HEK293 (cell line): ENCODE results near the gene CENPH.

Experiments used
- ATF2 ChIP-seq: fragments of 450-650 bp; formaldehyde crosslinking; IDR thresholded peaks from 2 replicates; pipeline ENCODE4 v1.5.1; 2016; ENCODE audit warnings: missing biosample characterization, missing genetic modification characterization, low read depth
- BCL6B ChIP-seq: fragments of 450-650 bp; formaldehyde crosslinking; IDR thresholded peaks from 2 replicates; pipeline ENCODE4 v1.5.1; 2017; ENCODE audit warnings: missing biosample characterization, missing genetic modification characterization
- GLI4 ChIP-seq: fragments of 450-650 bp; formaldehyde crosslinking; IDR thresholded peaks from 2 replicates; pipeline ENCODE4 v1.5.1; 2016; ENCODE audit warnings: missing biosample characterization, missing genetic modification characterization
- IKZF3 ChIP-seq: fragments of 450-650 bp; IDR thresholded peaks from 2 replicates; pipeline ENCODE4 v1.5.0; 2018; ENCODE audit warnings: missing biosample characterization, mild to moderate bottlenecking, missing genetic modification characterization, moderate library complexity
- INSM2 ChIP-seq: fragments of 450-650 bp; formaldehyde crosslinking; IDR thresholded peaks from 2 replicates; pipeline ENCODE4 v1.5.1; 2016; ENCODE audit warnings: missing biosample characterization, missing genetic modification characterization
- MEIS1 ChIP-seq: sonication (generic); formaldehyde crosslinking; IDR thresholded peaks from 2 replicates; pipeline ENCODE4 v1.8.1; 2022; ENCODE audit warnings: missing genetic modification reagents, mild to moderate bottlenecking, borderline replicate concordance
- SCRT1 ChIP-seq: fragments of 450-650 bp; formaldehyde crosslinking; IDR thresholded peaks from 2 replicates; pipeline ENCODE4 v1.5.1; 2016; ENCODE audit warnings: missing biosample characterization, missing genetic modification characterization, borderline replicate concordance
- SETDB1 ChIP-seq: IDR thresholded peaks from one replicate; pipeline ENCODE4 v1.6.1; 2017; ENCODE audit warnings: mild to moderate bottlenecking, low read length, moderate library complexity, mixed read lengths; ENCODE audit not compliant: insufficient read length
- ZBTB44 ChIP-seq: fragments of 450-650 bp; IDR thresholded peaks from 2 replicates; pipeline ENCODE4 v1.5.1; 2018; ENCODE audit warnings: missing biosample characterization, mild to moderate bottlenecking, missing genetic modification characterization
- ZEB2 ChIP-seq: fragments of 450-650 bp; formaldehyde crosslinking; IDR thresholded peaks from 2 replicates; pipeline ENCODE4 v1.5.1; 2016; ENCODE audit warnings: missing biosample characterization, missing genetic modification characterization
- ZFP41 ChIP-seq: fragments of 450-650 bp; formaldehyde crosslinking; IDR thresholded peaks from 2 replicates; pipeline ENCODE4 v1.5.1; 2016; ENCODE audit warnings: missing biosample characterization, missing genetic modification characterization, borderline replicate concordance
- ZFP69B ChIP-seq: fragments of 450-650 bp; formaldehyde crosslinking; IDR thresholded peaks from 2 replicates; pipeline ENCODE4 v1.5.1; 2016; ENCODE audit warnings: missing biosample characterization, missing genetic modification characterization
- ZNF121 ChIP-seq: fragments of 450-650 bp; formaldehyde crosslinking; IDR thresholded peaks from 2 replicates; pipeline ENCODE4 v1.5.1; 2016; ENCODE audit warnings: missing biosample characterization, missing genetic modification characterization
- ZNF366 ChIP-seq: fragments of 450-650 bp; formaldehyde crosslinking; conservative IDR thresholded peaks from 2 replicates; pipeline ENCODE4 v1.5.1; 2016; ENCODE audit warnings: missing biosample characterization, missing genetic modification characterization
- ZNF391 ChIP-seq: fragments of 450-650 bp; formaldehyde crosslinking; IDR thresholded peaks from 2 replicates; pipeline ENCODE4 v1.5.1; 2016; ENCODE audit warnings: low read depth, missing biosample characterization, missing genetic modification characterization, borderline replicate concordance
- ZNF473 ChIP-seq: fragments of 450-650 bp; formaldehyde crosslinking; IDR thresholded peaks from 2 replicates; pipeline ENCODE4 v1.5.1; 2017; ENCODE audit warnings: missing biosample characterization, missing genetic modification characterization
- ZNF514 ChIP-seq: fragments of 450-650 bp; formaldehyde crosslinking; IDR thresholded peaks from 2 replicates; pipeline ENCODE4 v1.5.1; 2016; ENCODE audit warnings: missing biosample characterization, missing genetic modification characterization
- ZNF544 ChIP-seq: fragments of 450-650 bp; formaldehyde crosslinking; IDR thresholded peaks from 2 replicates; pipeline ENCODE4 v1.5.0; 2017; ENCODE audit warnings: missing biosample characterization, missing genetic modification characterization
- ZNF558 ChIP-seq: fragments of 450-650 bp; formaldehyde crosslinking; IDR thresholded peaks from 2 replicates; pipeline ENCODE4 v1.5.1; 2016; ENCODE audit warnings: missing biosample characterization, missing genetic modification characterization
- ZNF791 ChIP-seq: fragments of 450-650 bp; formaldehyde crosslinking; IDR thresholded peaks from 2 replicates; pipeline ENCODE4 v1.5.1; 2016; ENCODE audit warnings: missing biosample characterization, missing genetic modification characterization
- ZNF792 ChIP-seq: fragments of 450-650 bp; formaldehyde crosslinking; IDR thresholded peaks from 2 replicates; pipeline ENCODE4 v1.5.1; 2016; ENCODE audit warnings: missing biosample characterization, missing genetic modification characterization
- ZXDB ChIP-seq: fragments of 450-650 bp; formaldehyde crosslinking; IDR thresholded peaks from 2 replicates; pipeline ENCODE4 v1.5.1; 2016; ENCODE audit warnings: missing biosample characterization, missing genetic modification characterization
- TF ChIP-seq, protein P1 (sequence below): fragments of 450-650 bp; formaldehyde crosslinking; IDR thresholded peaks from 2 replicates; pipeline ENCODE4 v1.5.1; 2016; ENCODE audit warnings: missing biosample characterization, missing genetic modification characterization
- TF ChIP-seq, protein P2 (sequence below): fragments of 450-650 bp; formaldehyde crosslinking; IDR thresholded peaks from 2 replicates; pipeline ENCODE4 v1.5.1; 2016; ENCODE audit warnings: missing biosample characterization, missing genetic modification characterization
- TF ChIP-seq, protein P3 (sequence below): fragments of 450-650 bp; formaldehyde crosslinking; IDR thresholded peaks from 2 replicates; pipeline ENCODE4 v1.5.1; 2016; ENCODE audit warnings: missing biosample characterization, missing genetic modification characterization
- TF ChIP-seq, protein P4 (sequence below): fragments of 450-650 bp; formaldehyde crosslinking; conservative IDR thresholded peaks from 2 replicates; pipeline ENCODE4 v1.5.1; 2016; ENCODE audit warnings: low read depth, missing biosample characterization, missing genetic modification characterization

Gene CENPH

GRCh38 chr5:69217548-69218526, 28.5 kb downstream of the CENPH start (continued):
- TF ChIP-seq SETDB1 (no peak), SCRT1 (no peak), ZNF366 (tag by site-specific recombination) (no peak), ZBTB44 (tag by site-specific recombination) (no peak), ZEB2 (tag by site-specific recombination) (peak; percentile 100), BCL6B (tag by site-specific recombination) (no peak), ZNF792 (no peak), ZNF121 (tag by site-specific recombination) (peak; percentile 60), ZNF473 (tag by site-specific recombination) (no peak), MEIS1 (CRISPR knock-in tag) (no peak), ZNF791 (no peak), ATF2 (tag by site-specific recombination) (no peak), ZNF391 (tag by site-specific recombination) (peak; percentile 37; the same call in 1 of the 2 replicates), ZNF544 (tag by site-specific recombination) (no peak), IKZF3 (tag by site-specific recombination) (no peak), GLI4 (tag by site-specific recombination) (peak; percentile 95; the same call in 1 of the 2 replicates), ZFP41 (no peak), ZNF514 (tag by site-specific recombination) (no peak), ZFP69B (peak; percentile 60; the same call in 1 of the 2 replicates), ZNF558 (tag by site-specific recombination) (no peak), INSM2 (tag by site-specific recombination) (peak; percentile 43; the same call in 1 of the 2 replicates), ZXDB (tag by site-specific recombination) (peak; percentile 92)
- TF ChIP-seq, protein P1, sequence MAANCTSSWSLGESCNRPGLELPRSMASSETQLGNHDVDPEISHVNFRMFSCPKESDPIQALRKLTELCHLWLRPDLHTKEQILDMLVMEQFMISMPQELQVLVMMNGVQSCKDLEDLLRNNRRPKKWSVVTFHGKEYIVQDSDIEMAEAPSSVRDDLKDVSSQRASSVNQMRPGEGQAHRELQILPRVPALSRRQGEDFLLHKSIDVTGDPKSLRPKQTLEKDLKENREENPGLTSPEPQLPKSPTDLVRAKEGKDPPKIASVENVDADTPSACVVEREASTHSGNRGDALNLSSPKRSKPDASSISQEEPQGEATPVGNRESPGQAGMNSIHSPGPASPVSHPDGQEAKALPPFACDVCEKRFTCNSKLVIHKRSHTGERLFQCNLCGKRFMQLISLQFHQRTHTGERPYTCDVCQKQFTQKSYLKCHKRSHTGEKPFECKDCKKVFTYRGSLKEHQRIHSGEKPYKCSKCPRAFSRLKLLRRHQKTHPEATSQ (tag by site-specific recombination) = peak; percentile 65; the same call in 1 of the 2 replicates
- TF ChIP-seq, protein P2, sequence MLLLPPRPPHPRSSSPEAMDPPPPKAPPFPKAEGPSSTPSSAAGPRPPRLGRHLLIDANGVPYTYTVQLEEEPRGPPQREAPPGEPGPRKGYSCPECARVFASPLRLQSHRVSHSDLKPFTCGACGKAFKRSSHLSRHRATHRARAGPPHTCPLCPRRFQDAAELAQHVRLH (tag by site-specific recombination) = peak; percentile 79
- TF ChIP-seq, protein P3, sequence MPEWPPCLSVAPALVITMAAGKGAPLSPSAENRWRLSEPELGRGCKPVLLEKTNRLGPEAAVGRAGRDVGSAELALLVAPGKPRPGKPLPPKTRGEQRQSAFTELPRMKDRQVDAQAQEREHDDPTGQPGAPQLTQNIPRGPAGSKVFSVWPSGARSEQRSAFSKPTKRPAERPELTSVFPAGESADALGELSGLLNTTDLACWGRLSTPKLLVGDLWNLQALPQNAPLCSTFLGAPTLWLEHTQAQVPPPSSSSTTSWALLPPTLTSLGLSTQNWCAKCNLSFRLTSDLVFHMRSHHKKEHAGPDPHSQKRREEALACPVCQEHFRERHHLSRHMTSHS = no peak
- TF ChIP-seq, protein P4, sequence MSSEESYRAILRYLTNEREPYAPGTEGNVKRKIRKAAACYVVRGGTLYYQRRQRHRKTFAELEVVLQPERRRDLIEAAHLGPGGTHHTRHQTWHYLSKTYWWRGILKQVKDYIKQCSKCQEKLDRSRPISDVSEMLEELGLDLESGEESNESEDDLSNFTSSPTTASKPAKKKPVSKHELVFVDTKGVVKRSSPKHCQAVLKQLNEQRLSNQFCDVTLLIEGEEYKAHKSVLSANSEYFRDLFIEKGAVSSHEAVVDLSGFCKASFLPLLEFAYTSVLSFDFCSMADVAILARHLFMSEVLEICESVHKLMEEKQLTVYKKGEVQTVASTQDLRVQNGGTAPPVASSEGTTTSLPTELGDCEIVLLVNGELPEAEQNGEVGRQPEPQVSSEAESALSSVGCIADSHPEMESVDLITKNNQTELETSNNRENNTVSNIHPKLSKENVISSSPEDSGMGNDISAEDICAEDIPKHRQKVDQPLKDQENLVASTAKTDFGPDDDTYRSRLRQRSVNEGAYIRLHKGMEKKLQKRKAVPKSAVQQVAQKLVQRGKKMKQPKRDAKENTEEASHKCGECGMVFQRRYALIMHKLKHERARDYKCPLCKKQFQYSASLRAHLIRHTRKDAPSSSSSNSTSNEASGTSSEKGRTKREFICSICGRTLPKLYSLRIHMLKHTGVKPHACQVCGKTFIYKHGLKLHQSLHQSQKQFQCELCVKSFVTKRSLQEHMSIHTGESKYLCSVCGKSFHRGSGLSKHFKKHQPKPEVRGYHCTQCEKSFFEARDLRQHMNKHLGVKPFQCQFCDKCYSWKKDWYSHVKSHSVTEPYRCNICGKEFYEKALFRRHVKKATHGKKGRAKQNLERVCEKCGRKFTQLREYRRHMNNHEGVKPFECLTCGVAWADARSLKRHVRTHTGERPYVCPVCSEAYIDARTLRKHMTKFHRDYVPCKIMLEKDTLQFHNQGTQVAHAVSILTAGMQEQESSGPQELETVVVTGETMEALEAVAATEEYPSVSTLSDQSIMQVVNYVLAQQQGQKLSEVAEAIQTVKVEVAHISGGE (tag by site-specific recombination) = peak; percentile 70
